Nasal cavity respiratory epithelium epithelial cell of viscerocranial mucosa (primary cell): ENCODE results near the gene CTSS. TPM values are rescaled to one million over a fixed set of nuclear protein-coding genes. Genes with fewer than 3 reads are reported as not detected.

Experiments used
- total RNA-seq: library from RNA; depleted of rRNA; stranded (reverse); fragments of >200 nt; gene quantifications from 2 replicates; pipeline ENCODE4 v1.2.3, GENCODE V29; 2014

The CTSS gene
- 2.1 and 12.4 TPM in 2 replicates for total RNA-seq

DNA sequence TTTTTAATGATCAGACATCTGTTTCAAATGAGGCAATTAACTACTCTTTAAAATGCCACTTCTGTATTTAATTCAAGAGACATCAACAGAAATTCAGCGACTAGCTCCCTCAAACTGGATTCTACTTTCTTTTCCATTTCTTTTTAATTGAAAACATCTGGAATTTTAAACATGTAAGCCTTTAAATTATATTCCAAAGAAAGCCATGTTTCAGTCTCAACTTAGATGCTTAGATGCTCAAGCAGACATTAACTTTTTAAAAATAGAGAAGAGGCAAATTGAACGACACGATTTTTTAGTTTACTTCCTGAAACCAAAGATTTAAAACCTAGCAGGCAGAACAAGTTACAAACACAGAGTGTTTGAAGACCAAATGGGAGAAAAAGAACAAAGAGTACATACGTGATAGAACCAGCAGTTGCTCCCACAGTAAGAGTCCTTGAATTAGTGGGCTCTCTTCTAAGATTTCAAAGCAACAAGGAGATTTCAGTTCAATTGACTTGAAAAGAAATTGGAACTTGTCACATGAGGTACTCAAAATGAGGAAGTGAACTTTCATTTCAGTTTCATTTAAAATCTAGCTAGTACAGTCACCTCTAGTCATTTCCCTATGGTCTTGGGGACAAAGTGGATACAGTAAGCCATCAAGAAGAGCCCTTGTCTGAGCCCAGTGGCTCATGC is at the start of gene CTSS:
Gene CTSS, minus strand, starts transcription at position 483 of the 681 bp plus-strand sequence. CDS start 1,015 bp downstream, outside the sequence.

DNA sequence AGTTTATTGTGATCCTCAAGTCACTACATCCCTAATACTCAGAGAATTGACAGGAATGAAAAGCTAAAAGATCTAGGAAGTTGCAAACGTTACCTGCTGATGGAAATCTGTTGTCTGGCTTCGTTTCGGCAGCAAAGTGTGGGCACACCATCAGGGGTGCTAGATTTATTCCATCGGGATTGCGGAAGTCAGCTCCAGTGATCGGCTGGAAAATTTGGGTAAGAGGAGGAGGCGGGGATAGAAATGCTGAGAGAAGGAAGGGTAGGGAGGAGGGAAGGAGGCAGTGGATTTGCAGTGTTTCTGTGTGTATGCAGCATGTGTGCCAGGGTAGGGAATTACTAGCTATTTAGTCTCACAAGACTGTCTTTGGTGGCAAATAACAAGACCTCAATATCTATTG is 42.5 kb upstream of the CTSS start, which contains the start of gene CTSK:
Gene CTSK, minus strand, starts transcription at position 140 of the 400 bp plus-strand sequence. CDS start 1,455 bp downstream, outside the sequence.

DNA sequence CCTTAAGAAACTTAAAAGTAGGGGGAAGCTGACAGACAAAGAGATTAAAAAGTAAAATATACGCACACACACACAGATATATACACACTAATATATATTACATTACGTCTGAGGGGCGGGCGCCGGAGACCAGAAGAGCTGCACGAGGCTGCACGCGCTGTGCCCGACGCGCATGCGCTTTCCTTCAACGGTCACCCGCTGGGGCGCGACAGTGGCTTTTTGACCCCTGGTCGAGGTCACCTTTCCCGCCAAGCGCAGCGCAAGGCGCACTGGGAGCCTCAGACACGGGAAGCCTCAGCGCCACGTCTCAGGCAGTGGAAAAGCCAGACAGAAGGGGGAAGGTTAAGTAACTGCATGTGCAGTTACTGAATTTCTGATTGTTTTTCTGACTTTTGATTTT is 44.9 kb downstream of the CTSS start, which contains the start of gene HORMAD1:
Gene HORMAD1, minus strand, starts transcription at position 193 of the 400 bp plus-strand sequence. CDS start 1,390 bp downstream, outside the sequence.

GRCh38 chr1:150696995-150697927 is 68.3 kb downstream of the CTSS start, which contains the start of gene GOLPH3L:
Gene GOLPH3L (minus strand): TSS chr1:150697154. CDS start chr1:150694838, 2,316 bp downstream.

Other genes starting within 250 kb of the CTSS start
- gene ADAMTSL4, start 216.4 kb downstream of the CTSS start, total RNA-seq: 1.7 and 2.8 TPM in 2 replicates
- 365 and 420 TPM in 2 replicates for gene MCL1, start 186.2 kb downstream of the CTSS start, total RNA-seq
- 58.8 and 76.6 TPM in 2 replicates for gene ENSA, start 136.2 kb downstream of the CTSS start, total RNA-seq
- 15.9 and 16.7 TPM in 2 replicates for gene GOLPH3L, start 68.6 kb downstream of the CTSS start, total RNA-seq
- 0.50 and 3.8 TPM in 2 replicates for gene HORMAD1, start 44.9 kb downstream of the CTSS start, total RNA-seq
- gene CTSK, start 42.5 kb upstream of the CTSS start, total RNA-seq: 1.4 and 3.6 TPM in 2 replicates
- 20.5 and 30.6 TPM in 2 replicates for gene ARNT, start 110.8 kb upstream of the CTSS start, total RNA-seq
- not detected in 2 replicates for gene CTXND2, start 121.4 kb upstream of the CTSS start, total RNA-seq
- gene SETDB1, start 160.6 kb upstream of the CTSS start, total RNA-seq: 23.2 and 36.7 TPM in 2 replicates
- 83.7 and 101 TPM in 2 replicates for gene CERS2, start 209.1 kb upstream of the CTSS start, total RNA-seq
- 0.50 and 0.68 TPM in 2 replicates for gene ANXA9, start 216.5 kb upstream of the CTSS start, total RNA-seq
- gene MINDY1, start 241.1 kb upstream of the CTSS start, total RNA-seq: 5.5 and 10.3 TPM in 2 replicates
- gene PRUNE1, start 242.7 kb upstream of the CTSS start, total RNA-seq: 10.3 and 11.6 TPM in 2 replicates